Vagina (tissue), 2 donors: Measurements from ENCODE around the gene ADAMTS9.

Experiments used
- POLR2A ChIP-seq, 2 donors: fragments of 450-650 bp; IDR thresholded peaks; one replicate each; pipeline ENCODE4 v1.6.1; 2017; ENCODE audit warnings: antibody characterized with exemption in 2 of 2, mild to moderate bottlenecking in 2 of 2, moderate library complexity in 2 of 2
- TF ChIP-seq, protein P1 (sequence below), 3 experiments: fragments of 450-650 bp in 2 of 3; fragments of 200-600 bp in 1 of 3; sonication (generic) in 1 of 3; IDR thresholded peaks; one replicate each; pipeline ENCODE4 v1.5.1; 2017 to 2019; ENCODE audit warnings: antibody characterized with exemption in 3 of 3, mild to moderate bottlenecking in 2 of 3, moderate library complexity in 2 of 3

DNA sequence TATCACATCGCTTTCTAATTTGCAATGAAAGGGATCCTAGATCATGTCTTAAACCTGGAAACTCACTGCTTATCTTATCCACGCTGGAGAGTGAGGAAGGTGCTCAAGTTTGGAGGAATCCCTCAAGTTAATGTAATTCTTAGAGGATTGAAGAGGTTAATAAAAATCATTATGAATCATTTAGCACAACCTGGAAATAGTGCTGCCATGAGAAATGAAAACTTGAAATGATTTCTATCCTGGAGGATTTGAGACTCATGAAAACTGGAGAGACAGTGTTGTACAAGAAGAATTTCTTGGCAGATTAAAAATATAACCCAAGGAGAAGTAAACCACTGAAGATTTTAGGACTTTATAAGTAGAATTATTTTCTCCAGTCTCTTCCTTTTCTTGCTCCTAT lies 125.9 kb downstream of the ADAMTS9 start:
- TF ChIP-seq POLR2A (IDR thresholded peaks at IDR 0.05), result no peak
- TF ChIP-seq, protein P1, sequence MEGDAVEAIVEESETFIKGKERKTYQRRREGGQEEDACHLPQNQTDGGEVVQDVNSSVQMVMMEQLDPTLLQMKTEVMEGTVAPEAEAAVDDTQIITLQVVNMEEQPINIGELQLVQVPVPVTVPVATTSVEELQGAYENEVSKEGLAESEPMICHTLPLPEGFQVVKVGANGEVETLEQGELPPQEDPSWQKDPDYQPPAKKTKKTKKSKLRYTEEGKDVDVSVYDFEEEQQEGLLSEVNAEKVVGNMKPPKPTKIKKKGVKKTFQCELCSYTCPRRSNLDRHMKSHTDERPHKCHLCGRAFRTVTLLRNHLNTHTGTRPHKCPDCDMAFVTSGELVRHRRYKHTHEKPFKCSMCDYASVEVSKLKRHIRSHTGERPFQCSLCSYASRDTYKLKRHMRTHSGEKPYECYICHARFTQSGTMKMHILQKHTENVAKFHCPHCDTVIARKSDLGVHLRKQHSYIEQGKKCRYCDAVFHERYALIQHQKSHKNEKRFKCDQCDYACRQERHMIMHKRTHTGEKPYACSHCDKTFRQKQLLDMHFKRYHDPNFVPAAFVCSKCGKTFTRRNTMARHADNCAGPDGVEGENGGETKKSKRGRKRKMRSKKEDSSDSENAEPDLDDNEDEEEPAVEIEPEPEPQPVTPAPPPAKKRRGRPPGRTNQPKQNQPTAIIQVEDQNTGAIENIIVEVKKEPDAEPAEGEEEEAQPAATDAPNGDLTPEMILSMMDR (IDR thresholded peaks at IDR 0.05), result no peak
